ENCODE measurements around the gene ANKH. TPM values are rescaled to one million over a fixed set of nuclear protein-coding genes. Genes with fewer than 3 reads are reported as not detected.
A peak's percentile ranks its signal among the peaks of the same experiment; 100 is the strongest.
"Not testable (repeated sequence)": the region's sequence is repeated elsewhere in the genome, so short reads cannot be mapped to it uniquely, and the experiment has no call there.

ANKH gene
- total RNA-seq, 2 donors from 2014 or later = 86.8 to 109 TPM

GRCh38 chr5:14861123-14861765 lies 10.3 kb downstream of the ANKH start:
- no peaks in the 10 kb centered on the region for H3K9me3 ChIP-seq (ENCODE audit: control insufficient read depth, low read length, poor library complexity, severe bottlenecking)
- no peak for ATAC-seq
- Mint-ChIP-seq H3K27me3 (no peaks in the 10 kb centered on the region), H3K4me1 (peaks cover 33% of the 10 kb centered on the region), H3K36me3 (ENCODE audit: low read depth) (no peaks in the 10 kb centered on the region), H3K27ac (peak overlapping the region; percentile 61), H3K4me3 (no peak overlapping the region)
- no peak for DNase-seq

GRCh38 chr5:14859980-14860379 lies 11.6 kb downstream of the ANKH start:
- no peak overlapping the region for H3K27ac Mint-ChIP-seq
- H3K36me3 Mint-ChIP-seq (ENCODE audit: low read depth) = peaks cover under 1% of the 10 kb centered on the region
- ATAC-seq = no peak
- H3K4me1 Mint-ChIP-seq = peaks cover 37% of the 10 kb centered on the region
- no peaks in the 10 kb centered on the region for H3K27me3 Mint-ChIP-seq
- no peaks in the 10 kb centered on the region for H3K9me3 ChIP-seq (ENCODE audit: control insufficient read depth, low read length, poor library complexity, severe bottlenecking)
- no peak for DNase-seq
- H3K4me3 Mint-ChIP-seq = no peak overlapping the region

- Mint-ChIP-seq H3K27me3 (no peaks in the 10 kb centered on the region), H3K36me3 (ENCODE audit: low read depth) (peaks cover 2% of the 10 kb centered on the region), H3K4me3 (no peak overlapping the region), H3K4me1 (peaks cover 41% of the 10 kb centered on the region), H3K27ac (peak overlapping the region; percentile 24)
- ATAC-seq (no peak), DNase-seq (no peak)
- no peaks in the 10 kb centered on the region for H3K9me3 ChIP-seq (ENCODE audit: control insufficient read depth, low read length, poor library complexity, severe bottlenecking)
These were observed 12.4 kb downstream of the ANKH start for GRCh38 chr5:14859150-14859549.

GRCh38 chr5:14855366-14855765 lies 16.2 kb downstream of the ANKH start:
- no peaks in the 10 kb centered on the region for H3K9me3 ChIP-seq (ENCODE audit: control insufficient read depth, low read length, poor library complexity, severe bottlenecking)
- ATAC-seq (no peak), DNase-seq (no peak)
- Mint-ChIP-seq H3K4me3 (no peak overlapping the region), H3K36me3 (ENCODE audit: low read depth) (peaks cover 2% of the 10 kb centered on the region), H3K27ac (no peak overlapping the region), H3K4me1 (peaks cover 44% of the 10 kb centered on the region), H3K27me3 (no peaks in the 10 kb centered on the region)

- peak overlapping the region; percentile 37 for H3K27ac Mint-ChIP-seq
These were observed 16.8 kb downstream of the ANKH start for GRCh38 chr5:14854799-14855198.

GRCh38 chr5:14853685-14854084 lies 17.9 kb downstream of the ANKH start:
- H3K27ac Mint-ChIP-seq = no peak overlapping the region

More at GRCh38 chr5:14854799-14855198, 16.8 kb downstream of the ANKH start:
- peaks cover 43% of the 10 kb centered on the region for H3K4me1 Mint-ChIP-seq
- DNase-seq (no peak), ATAC-seq (no peak)
- peaks cover 2% of the 10 kb centered on the region for H3K36me3 Mint-ChIP-seq (ENCODE audit: low read depth)
- H3K4me3 Mint-ChIP-seq = no peak overlapping the region
- H3K9me3 ChIP-seq (ENCODE audit: control insufficient read depth, low read length, poor library complexity, severe bottlenecking) = no peaks in the 10 kb centered on the region
- no peaks in the 10 kb centered on the region for H3K27me3 Mint-ChIP-seq

GRCh38 chr5:14852779-14853178 lies 18.8 kb downstream of the ANKH start:
- H3K27me3 Mint-ChIP-seq = no peaks in the 10 kb centered on the region
- H3K36me3 Mint-ChIP-seq (ENCODE audit: low read depth) = peaks cover 2% of the 10 kb centered on the region
- no peak for ATAC-seq
- no peak overlapping the region for H3K27ac Mint-ChIP-seq
- H3K9me3 ChIP-seq (ENCODE audit: control insufficient read depth, low read length, poor library complexity, severe bottlenecking) = no peaks in the 10 kb centered on the region
- no peak for DNase-seq
- peak overlapping the region; percentile 39 for H3K4me3 Mint-ChIP-seq
- H3K4me1 Mint-ChIP-seq = peaks cover 40% of the 10 kb centered on the region

More at GRCh38 chr5:14853685-14854084, 17.9 kb downstream of the ANKH start:
- Mint-ChIP-seq H3K36me3 (ENCODE audit: low read depth) (peaks cover 2% of the 10 kb centered on the region), H3K4me3 (no peak overlapping the region), H3K27me3 (no peaks in the 10 kb centered on the region), H3K4me1 (peaks cover 40% of the 10 kb centered on the region)
- no peak for DNase-seq
- ATAC-seq = no peak
- H3K9me3 ChIP-seq (ENCODE audit: control insufficient read depth, low read length, poor library complexity, severe bottlenecking) = no peaks in the 10 kb centered on the region

GRCh38 chr5:14851999-14852526 lies 19.5 kb downstream of the ANKH start:
- DNase-seq = no peak
- Mint-ChIP-seq H3K36me3 (ENCODE audit: low read depth) (peaks cover 2% of the 10 kb centered on the region), H3K4me3 (no peak overlapping the region), H3K4me1 (peaks cover 40% of the 10 kb centered on the region), H3K27me3 (no peaks in the 10 kb centered on the region), H3K27ac (no peak overlapping the region)
- ATAC-seq = no peak
- no peaks in the 10 kb centered on the region for H3K9me3 ChIP-seq (ENCODE audit: control insufficient read depth, low read length, poor library complexity, severe bottlenecking)

- no peaks in the 10 kb centered on the region for H3K9me3 ChIP-seq (ENCODE audit: control insufficient read depth, low read length, poor library complexity, severe bottlenecking)
- peaks cover 2% of the 10 kb centered on the region for H3K36me3 Mint-ChIP-seq (ENCODE audit: low read depth)
- H3K27me3 Mint-ChIP-seq = no peaks in the 10 kb centered on the region
- H3K4me3 Mint-ChIP-seq = no peak overlapping the region
- H3K4me1 Mint-ChIP-seq = peaks cover 39% of the 10 kb centered on the region
- no peak for DNase-seq
- no peak for ATAC-seq
- H3K27ac Mint-ChIP-seq = no peak overlapping the region
These were observed 20.0 kb downstream of the ANKH start for GRCh38 chr5:14851597-14851996.

GRCh38 chr5:14851050-14851419 lies 20.5 kb downstream of the ANKH start:
- H3K4me3 Mint-ChIP-seq = no peak overlapping the region
- no peak overlapping the region for H3K27ac Mint-ChIP-seq
- no peak for DNase-seq
- no peak for ATAC-seq
- peaks cover 34% of the 10 kb centered on the region for H3K4me1 Mint-ChIP-seq
- H3K9me3 ChIP-seq (ENCODE audit: control insufficient read depth, low read length, poor library complexity, severe bottlenecking) = no peaks in the 10 kb centered on the region
- H3K36me3 Mint-ChIP-seq (ENCODE audit: low read depth) = peaks cover 2% of the 10 kb centered on the region
- H3K27me3 Mint-ChIP-seq = no peaks in the 10 kb centered on the region

GRCh38 chr5:14850419-14851049 lies 21.0 kb downstream of the ANKH start:
- ATAC-seq = no peak
- no peaks in the 10 kb centered on the region for H3K27me3 Mint-ChIP-seq
- H3K4me1 Mint-ChIP-seq = peaks cover 31% of the 10 kb centered on the region
- H3K27ac Mint-ChIP-seq = no peak overlapping the region
- DNase-seq = no peak
- H3K9me3 ChIP-seq (ENCODE audit: control insufficient read depth, low read length, poor library complexity, severe bottlenecking) = no peaks in the 10 kb centered on the region
- peaks cover 2% of the 10 kb centered on the region for H3K36me3 Mint-ChIP-seq (ENCODE audit: low read depth)
- H3K4me3 Mint-ChIP-seq = no peak overlapping the region

GRCh38 chr5:14849516-14850294 lies 21.9 kb downstream of the ANKH start:
- no peaks in the 10 kb centered on the region for H3K9me3 ChIP-seq (ENCODE audit: control insufficient read depth, low read length, poor library complexity, severe bottlenecking)
- H3K4me1 Mint-ChIP-seq = peaks cover 24% of the 10 kb centered on the region
- H3K27me3 Mint-ChIP-seq = no peaks in the 10 kb centered on the region
- H3K27ac Mint-ChIP-seq = peak overlapping the region; percentile 53
- no peak for ATAC-seq
- no peaks in the 10 kb centered on the region for H3K36me3 Mint-ChIP-seq (ENCODE audit: low read depth)
- DNase-seq = no peak
- no peak overlapping the region for H3K4me3 Mint-ChIP-seq

- H3K4me3 Mint-ChIP-seq; ATAC-seq; H3K9me3 ChIP-seq (ENCODE audit: control insufficient read depth, low read length, poor library complexity, severe bottlenecking); H3K27ac Mint-ChIP-seq; H3K27me3 Mint-ChIP-seq; H3K36me3 Mint-ChIP-seq (ENCODE audit: low read depth); DNase-seq: not testable (repeated sequence)
- peaks cover 20% of the 10 kb centered on the region for H3K4me1 Mint-ChIP-seq
These were observed 22.6 kb downstream of the ANKH start for GRCh38 chr5:14848942-14849341.

All from T-helper 17 cell (primary cell).